Measurements from ENCODE around the gene ITPR2.

ITPR2 gene

DNA sequence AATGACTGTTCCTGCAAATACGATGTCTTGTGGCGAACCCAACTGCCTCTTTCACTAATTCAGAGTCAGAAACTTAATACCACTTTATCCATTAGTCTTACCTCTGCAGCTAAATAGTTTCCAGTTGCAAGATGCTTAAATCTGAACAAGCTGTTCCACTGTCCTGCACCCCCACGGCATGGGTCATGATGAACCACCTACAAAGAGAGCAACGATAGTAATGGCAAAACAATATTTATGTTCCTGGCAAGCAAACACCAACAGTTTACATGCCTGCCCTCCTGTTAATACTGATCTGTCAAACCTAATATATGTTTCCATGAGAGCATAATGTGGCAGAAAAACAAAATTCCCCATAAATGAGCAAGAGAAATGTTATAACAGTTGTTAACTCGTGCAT lies 121.9 kb downstream of the ITPR2 start:
- H3K4me3 ChIP-seq (ENCODE audit: low read depth, low read length), result no peak overlapping the region

DNA sequence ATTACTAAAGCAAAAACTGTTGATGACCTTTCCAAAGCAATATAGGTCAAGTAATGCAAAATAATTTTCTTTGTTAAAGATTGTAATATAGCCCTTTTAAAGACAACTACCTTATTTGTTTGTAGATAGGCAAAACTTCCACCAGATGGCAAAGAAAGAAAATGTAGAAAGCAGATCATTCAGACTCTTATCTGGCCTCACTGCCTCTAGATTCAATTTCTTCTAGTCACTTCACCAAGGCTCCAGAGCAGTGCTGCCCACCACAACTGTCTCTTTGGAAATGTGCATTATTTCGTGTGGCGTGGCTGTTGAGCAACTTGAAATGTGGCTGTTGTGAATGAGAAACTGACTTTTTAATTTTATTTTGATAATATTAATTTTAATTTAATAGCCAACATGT lies 127.1 kb downstream of the ITPR2 start:
- no peak overlapping the region for H3K4me3 ChIP-seq (ENCODE audit: low read depth, low read length)

DNA sequence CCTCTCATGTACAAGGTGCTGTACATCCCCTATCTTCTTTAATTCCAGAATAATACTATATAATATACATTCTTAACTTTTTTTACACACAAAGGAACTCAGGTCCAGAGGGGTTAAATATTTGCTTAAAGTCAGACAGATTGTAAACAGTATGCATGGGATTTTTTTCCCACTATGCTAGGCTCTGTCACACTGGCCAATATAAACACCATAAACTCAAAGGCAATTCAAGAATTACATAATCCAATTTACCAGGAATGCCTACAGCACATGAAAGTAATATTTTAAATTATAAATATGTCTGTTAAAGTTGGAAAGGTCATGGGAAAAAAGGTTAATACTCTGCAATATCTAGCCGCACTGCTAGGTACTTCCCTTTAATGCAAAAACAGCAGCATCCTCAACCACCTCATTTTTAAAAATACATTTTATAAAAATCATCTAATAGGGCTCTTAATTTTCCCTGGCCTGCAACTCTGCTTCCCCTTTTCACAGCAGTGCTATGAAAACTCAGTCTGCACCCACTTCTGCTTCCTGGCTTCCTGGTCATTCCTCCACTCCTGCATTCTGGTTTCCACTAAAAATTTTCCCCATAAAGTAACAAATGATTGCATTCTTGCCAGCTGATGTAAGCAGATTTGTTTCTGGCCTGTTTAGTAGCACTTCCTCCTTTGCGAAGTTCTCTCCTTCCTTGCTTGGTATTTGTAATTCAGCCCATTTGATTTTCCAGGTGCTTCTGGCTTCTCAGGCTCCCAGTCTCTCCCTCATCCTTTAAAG lies 128.1 kb downstream of the ITPR2 start:
- no peak overlapping the region for H3K4me3 ChIP-seq (ENCODE audit: low read depth, low read length)

DNA sequence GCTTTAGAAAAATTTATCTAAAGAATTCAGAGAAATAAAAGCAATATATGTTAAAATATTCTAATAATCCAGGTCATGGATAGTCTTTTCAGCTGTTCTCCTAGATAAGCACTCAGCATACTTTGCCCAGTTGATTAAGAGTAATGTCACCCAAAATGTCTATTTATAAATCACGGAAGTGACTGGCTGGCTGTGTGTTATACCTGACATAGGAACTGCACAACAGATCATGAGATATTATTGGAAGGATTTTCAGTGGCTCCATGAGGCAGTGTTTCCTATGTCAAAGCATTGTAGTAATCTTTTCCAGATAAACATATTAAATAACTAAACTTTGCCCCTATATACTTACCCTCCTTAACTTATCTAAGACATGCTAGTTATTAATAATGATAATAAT lies 128.8 kb downstream of the ITPR2 start:
- no peak overlapping the region for H3K4me3 ChIP-seq (ENCODE audit: low read depth, low read length)

DNA sequence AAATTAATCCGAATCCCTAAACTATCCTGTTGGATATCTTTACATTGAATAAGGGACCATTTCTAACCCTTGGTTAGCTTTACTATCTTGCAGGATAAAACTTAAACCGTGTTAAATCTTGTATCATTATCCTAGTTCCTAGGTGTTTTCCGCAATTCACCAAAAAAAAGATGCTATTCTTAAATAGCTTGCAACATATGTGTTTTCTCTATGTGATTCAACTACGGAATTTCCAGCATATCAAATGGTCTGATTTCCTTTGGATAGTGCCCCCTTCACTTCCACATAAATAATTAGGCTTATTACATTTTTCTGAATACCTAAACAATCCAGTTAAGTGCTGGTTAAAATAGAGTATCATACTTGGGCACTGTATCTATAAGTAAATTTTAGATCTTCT lies 130.3 kb downstream of the ITPR2 start:
- H3K4me3 ChIP-seq (ENCODE audit: low read depth, low read length), result no peak overlapping the region

DNA sequence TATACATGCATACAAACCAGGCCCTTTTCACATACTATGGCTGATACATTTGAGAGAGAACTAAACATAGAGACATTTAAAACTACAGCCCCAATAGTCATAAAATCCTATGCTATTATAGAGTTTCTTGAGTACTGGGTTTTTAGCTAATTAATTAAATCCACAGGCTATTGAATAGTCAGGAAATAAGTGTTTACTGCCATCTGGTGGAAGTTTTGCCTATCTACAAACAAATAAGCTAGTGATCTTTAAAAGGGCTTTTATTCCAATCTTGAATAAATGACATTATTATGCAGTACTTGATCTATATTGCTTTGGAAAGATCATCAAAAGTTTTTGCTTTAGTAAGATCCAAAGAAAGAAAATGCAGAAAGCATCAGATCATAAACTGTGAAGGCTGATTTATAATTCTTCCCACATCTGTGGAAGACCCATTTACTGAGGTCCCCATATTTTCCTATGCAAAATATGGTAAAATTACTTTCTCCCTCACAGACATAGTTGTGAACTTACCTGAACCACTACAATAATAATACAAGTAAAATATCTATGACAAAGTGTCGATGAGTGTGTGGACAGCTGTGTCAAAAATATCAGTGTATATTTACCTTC lies 131.3 kb downstream of the ITPR2 start:
- no peak overlapping the region for H3K4me3 ChIP-seq (ENCODE audit: low read depth, low read length)

DNA sequence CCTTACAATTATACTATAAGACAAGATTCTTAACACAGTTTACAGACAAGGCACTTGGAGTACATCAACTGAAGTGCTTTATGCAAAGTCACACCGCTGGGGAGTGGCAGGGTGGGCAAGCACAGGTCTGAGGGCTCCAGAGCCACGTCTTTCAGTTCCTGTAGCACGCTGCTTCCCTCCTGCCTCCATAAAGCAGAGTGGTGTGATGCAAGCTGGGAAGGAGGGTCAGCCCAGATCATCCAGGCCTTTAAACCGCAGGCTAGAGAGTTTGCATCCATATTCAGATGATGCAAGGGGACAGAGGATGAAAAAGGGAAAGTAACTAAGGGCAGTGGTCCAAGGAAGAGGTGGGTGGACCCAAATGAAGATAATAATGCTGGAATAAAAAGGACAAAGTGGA lies 132.6 kb downstream of the ITPR2 start:
- no peak overlapping the region for H3K4me3 ChIP-seq (ENCODE audit: low read depth, low read length)

DNA sequence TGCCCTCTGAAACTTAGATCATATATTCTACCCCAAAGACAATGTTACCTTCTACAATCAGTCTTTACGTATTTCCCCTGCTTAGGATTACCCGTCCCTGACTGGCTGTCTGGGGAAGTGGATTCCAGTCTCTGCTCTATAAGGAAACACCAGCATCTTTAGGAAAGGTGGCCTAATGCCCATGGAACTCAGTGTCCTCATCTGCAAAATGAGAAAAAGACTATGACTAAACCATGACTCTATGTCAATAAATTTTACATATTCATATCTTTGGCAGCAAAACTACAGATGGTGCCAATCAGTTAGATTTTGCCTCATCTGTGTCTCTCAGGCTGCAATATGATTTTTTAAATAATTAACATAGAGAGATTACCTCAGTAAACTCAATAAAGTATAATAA lies 133.8 kb downstream of the ITPR2 start:
- no peak overlapping the region for H3K4me3 ChIP-seq (ENCODE audit: low read depth, low read length)

DNA sequence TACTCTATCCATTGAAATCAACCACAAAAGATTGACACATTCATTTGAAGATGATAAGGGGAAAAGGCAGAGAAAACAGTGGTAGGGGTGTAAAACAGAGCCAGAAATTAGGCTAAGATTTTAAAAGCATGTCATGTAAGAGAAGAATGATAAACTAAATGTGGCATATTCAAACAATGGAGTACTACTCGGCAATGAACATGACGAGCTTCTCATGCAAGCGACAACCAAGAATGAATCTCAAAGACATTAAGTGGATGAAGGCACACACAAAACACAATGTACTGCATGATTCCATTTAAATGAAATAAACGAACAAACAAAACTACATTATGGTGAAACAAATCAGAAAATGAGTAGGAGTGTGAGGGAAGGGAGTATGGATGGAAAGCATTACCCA lies 134.8 kb downstream of the ITPR2 start:
- H3K4me3 ChIP-seq (ENCODE audit: low read depth, low read length), result no peak overlapping the region

DNA sequence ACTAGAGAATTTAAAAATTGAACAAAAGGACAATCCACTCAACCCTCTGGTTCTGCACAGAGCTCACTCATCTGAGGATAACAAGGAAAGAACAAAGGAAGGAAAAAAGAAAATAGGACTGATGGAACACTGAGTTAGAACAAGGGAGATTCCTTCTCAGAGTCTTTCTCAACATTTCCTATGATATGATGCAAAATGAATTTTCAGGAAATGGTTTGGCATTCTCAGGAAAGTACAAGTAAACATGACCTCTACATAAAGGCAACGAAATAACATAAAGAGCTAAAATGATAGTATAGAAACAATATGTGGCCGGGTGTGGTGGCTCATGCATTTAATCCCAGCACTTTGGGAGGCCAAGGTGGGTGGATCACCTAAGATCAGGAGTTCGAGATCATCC lies 135.8 kb downstream of the ITPR2 start:
- no peak overlapping the region for H3K4me3 ChIP-seq (ENCODE audit: low read depth, low read length)

DNA sequence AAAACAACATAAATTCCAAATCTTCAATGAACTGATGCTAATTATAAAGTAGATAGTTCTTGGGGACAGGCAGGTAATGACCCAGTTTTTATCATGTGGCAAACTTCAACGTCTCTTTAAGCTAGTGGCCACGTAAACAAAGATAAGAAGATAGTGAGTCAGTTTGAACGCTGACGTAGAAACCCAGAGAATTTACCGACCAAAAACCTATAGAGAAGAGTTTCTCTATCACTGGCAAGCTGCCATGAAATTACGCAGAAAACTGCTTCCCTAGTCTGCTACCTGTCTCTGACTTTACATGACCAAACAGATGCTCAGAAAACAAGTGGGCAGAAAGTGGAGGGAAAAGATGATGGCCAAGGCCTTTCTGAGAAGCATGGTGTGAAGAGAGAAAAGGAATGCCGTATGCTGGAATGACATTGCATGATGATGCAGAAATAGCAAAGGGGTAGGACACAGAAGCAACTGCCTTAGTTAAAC lies 136.3 kb downstream of the ITPR2 start:
- H3K4me3 ChIP-seq (ENCODE audit: low read depth, low read length), result no peak overlapping the region

DNA sequence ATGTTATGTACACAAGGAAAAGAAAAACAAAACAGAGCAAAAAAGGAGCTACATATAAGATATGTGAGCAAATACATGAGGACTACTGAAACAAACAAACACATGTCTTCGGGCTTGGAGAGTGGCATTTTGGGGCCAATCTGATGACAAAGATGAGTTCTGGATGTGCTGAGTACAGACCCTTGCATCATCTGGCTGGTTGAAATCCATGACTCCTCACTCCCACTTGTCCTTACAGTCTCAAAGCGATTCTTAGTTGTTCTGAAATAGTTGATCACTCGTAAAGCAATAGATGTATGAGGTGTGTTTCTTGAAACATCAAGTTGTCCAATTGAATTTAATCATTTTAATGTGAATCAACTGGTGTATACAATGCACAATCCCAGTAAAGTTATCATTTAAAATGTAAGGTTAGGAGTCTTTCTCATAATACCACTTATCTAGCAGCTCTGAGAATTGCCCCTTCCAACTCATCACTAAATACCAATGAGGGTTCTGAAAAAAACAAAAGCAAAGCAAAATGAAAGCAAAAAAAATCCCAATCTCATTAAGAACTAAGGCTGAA lies 136.9 kb downstream of the ITPR2 start:
- no peak overlapping the region for H3K4me3 ChIP-seq (ENCODE audit: low read depth, low read length)

DNA sequence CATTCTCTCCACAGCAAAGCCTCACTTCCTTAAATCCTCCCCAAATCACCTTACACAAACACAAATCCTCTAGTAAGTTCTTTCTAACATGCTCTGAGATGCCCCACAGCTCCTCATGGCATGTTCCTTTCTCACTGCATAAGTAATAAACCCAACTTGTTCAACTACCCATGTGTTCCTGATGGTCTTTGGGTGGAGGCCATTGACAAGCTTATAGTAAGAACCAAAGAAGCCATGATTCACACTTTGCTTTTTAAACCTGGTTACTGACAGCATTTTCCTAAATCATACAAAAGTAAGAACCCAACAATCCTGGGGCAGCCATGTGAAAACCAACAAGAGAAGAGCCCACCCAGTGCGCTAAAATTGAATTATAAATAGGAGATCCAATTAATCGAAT lies 138.6 kb downstream of the ITPR2 start:
- no peak overlapping the region for H3K4me3 ChIP-seq (ENCODE audit: low read depth, low read length)

DNA sequence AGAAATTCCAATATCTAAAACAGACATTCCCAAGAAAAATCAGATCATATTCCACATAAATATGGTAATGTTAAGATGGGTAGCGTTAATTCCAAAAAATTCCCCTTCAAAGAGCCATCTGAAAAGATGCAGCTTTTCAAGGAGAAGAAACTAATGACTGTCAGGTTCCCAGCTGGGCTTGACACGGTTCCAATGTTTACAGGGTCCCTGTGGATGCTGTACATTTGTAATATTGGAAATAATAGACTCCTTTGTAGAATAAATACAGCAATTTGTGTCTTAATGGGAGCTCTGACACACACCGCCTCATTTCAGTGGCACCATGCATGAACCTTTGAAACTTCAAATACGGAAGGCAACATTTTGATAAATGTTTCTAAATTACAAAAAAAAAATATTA lies 140.6 kb downstream of the ITPR2 start:
- no peak overlapping the region for H3K4me3 ChIP-seq (ENCODE audit: low read depth, low read length)

DNA sequence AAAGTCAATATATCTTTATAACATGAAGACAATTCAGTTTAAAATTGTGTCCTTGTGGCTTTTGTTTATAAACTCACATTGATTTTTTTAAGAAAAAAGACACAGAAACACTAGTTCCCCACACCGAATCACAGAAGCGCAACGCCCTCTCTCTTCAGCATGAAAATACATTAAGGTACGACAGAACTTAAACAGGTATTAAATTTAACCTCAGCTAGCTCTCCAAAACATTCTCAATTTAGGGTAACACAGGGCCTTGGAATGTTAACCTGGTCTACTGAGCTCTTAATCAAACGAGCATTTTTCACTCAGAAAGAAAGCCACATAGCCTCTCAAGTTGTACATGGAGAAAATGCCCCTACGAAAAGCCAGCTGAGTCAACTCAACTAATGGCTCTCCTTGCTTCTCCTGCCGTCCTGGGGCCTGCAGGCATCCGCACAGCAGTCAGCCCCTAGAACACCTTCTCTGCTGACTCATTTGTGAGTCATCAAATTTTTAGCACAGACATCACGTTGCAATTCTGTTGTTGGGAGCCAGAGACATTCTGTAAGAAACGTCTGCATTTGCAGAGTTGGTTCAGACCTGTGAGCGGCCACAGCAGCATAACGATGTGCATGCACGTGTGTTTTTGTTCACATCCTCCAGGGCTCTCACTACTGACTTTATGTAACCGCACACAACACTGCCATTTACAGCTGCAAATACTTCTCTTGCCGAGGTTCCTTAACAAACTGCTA lies 141.6 kb downstream of the ITPR2 start:
- no peak overlapping the region for H3K4me3 ChIP-seq (ENCODE audit: low read depth, low read length)

DNA sequence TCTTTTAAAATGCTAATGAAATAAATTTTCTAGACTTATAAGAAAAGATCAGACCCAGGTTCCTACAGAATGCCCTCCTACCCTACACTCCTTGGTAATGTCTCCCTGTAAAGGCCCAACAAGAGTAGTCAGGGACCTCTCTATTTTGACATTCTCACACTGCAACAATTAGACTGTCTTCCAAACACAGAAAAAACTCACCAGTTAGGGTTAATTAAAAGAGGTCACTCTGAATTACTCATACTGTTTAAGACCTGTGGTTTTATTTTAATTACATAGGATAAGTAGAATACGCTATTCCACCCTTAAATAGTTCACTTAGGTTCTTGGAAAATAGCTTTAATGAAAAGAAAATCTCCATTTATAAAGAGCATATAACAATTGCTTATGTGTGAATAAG lies 142.4 kb downstream of the ITPR2 start:
- H3K4me3 ChIP-seq (ENCODE audit: low read depth, low read length), result no peak overlapping the region

DNA sequence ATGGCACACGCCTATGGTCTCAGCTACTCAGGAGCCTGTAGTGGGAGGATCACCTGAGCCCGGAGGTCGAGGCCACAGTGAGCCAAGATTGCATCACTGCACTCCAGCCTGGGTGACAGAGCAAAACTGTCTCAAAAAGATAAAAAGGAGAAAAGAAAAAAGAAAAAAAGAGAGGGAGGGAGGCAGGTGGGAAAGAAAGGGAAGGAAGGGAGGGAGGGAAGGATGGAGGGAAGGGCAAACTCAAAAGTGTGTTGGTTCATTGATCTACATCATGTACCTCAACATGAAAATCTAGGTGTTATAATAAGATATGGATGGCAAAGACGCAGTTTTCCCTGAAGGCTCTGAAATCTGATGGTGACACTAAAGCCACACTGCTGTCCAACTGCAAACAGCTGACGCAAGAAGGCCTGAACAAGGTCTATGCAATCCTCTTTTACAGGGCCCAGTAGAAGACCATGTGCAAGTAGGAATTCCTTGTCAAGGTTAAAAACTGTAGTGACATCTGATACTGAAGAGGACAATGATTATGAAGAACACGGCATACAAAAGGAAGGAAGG lies 143.6 kb downstream of the ITPR2 start:
- H3K4me3 ChIP-seq (ENCODE audit: low read depth, low read length), result no peak overlapping the region

DNA sequence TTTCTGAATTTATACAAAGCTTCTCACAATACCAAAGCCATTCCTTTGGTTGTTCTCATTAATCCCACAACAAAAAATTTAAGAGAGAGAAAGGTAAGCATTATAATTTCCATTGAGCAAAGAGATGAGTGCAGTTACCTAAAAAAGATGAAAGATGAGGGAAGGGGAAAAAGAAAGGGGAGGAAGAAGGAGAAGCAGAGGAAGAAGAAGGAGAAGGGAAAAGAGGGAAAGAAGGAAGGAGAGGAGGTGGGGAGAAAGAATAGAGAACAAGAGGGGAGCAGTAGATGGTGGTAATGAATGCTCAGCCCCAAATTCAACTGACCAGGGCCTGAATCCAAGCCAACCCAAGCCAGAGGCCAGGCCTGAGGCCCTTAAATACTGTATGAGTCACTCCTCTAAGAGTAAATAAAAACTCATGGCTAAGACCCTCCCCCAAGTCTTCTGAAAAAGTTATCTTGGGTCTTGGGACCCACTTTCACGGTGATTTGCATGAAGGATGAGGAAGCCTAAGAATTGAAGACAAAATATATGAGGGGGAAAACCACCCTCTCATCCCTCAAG lies 144.6 kb downstream of the ITPR2 start:
- H3K4me3 ChIP-seq (ENCODE audit: low read depth, low read length), result no peak overlapping the region

DNA sequence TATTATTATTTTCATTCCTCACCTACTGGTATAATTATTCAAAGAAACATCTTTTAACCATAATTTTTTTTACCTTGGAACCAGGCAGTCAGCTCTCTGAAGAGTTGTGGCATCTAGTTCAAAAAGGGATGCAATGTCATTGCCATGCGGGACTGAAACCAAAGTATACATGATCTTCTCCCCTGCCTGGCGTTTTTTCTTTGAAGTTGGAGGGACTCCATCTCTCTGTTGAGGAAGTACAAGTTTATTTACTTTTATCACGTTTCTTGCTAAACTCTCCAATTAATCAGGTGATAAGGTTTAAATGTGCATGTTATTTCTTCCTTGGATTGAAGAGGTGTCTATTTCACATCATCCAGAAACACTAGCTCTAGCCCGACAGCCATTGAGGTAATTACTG lies 146.6 kb downstream of the ITPR2 start:
- no peak overlapping the region for H3K4me3 ChIP-seq (ENCODE audit: low read depth, low read length)

DNA sequence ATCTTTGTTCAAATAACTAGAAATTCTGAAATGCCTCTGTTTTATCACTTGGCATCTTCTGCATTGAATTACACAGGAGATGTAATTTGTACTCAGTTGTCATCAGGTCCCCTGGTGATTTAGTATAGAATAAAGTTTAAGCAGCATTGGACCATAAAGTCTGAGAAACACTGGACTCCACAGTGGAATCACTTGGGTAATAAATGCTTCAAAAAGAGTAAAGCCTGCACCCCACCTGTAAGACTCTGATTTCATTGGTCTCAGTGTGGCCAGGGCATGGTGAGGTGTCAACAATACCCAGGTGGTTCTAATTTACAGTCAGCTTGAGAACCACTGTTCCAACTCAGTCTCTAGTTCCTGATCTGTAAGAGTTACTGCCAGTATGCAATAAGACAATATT lies 148.9 kb downstream of the ITPR2 start:
- H3K4me3 ChIP-seq (ENCODE audit: low read depth, low read length), result no peak overlapping the region

DNA sequence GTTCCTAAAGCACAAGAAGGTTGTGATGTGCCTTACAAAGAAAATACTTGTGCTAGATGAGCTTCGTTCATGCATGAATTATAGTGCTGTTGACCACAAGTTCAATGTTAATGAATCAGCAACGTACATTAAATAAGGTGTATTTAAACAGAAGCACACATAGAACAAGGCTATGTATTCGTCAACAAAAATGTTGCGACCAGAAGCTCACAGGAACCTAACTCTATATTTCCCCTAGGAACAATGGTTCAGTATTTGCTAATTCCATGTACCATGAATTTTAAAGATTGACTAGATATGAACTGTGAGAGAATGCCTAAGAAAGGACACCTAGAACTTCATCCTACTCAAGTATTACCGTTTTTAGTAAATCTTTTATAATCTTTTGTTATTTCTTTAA lies 149.6 kb downstream of the ITPR2 start:
- no peak overlapping the region for H3K4me3 ChIP-seq (ENCODE audit: low read depth, low read length)

Data from iPS-11a (cell line).